Adrenal gland (tissue), 12 donors: ENCODE measurements around the gene IGF2R. TPM values are rescaled to one million over a fixed set of nuclear protein-coding genes. Genes with fewer than 3 reads are reported as not detected.

Experiments used
- DNase-seq, 7 donors: peaks; one replicate each; pipeline ENCODE4 v3.0.0-alpha.2; 2019 to 2020
- H3K27ac ChIP-seq, 5 donors: fragments of 200-600 bp; sonication (generic) in 4 of 5; 1 replicate in 3 of 5; 2 replicates in 2 of 5; pipeline versions ENCODE4 v1.5.1 to v1.8.0; 2016 to 2020; ENCODE audit warnings: mild to moderate bottlenecking in 1 of 5
- H3K27me3 ChIP-seq: fragments of 200-600 bp; 2 replicates; pipeline ENCODE4 v1.8.0; 2021
- H3K36me3 ChIP-seq, 2 donors: fragments of 200-600 bp; replicated peaks in 1 of 2; 1 replicate in 1 of 2; 2 replicates in 1 of 2; pipeline versions ENCODE4 v1.5.1 to v1.8.0; 2018 to 2022
- H3K4me1 ChIP-seq, 2 donors: fragments of 200-600 bp; replicated peaks in 1 of 2; 1 replicate in 1 of 2; 2 replicates in 1 of 2; pipeline versions ENCODE4 v1.5.1 to v1.8.0; 2018 to 2021
- H3K4me3 ChIP-seq, 4 donors: fragments of 200-600 bp; sonication (generic) in 3 of 4; one replicate each; pipeline ENCODE4 v1.5.1; 2016 to 2018
- H3K9me3 ChIP-seq, 3 donors: fragments of 200-600 bp; sonication (generic) in 1 of 3; replicated peaks in 1 of 3; 1 replicate in 2 of 3; 2 replicates in 1 of 3; pipeline versions ENCODE4 v1.5.1 to v1.8.0; 2016 to 2021
- POLR2A ChIP-seq, 2 donors: fragments of 450-650 bp; IDR thresholded peaks; one replicate each; pipeline ENCODE4 v1.6.1; 2017; ENCODE audit warnings: antibody characterized with exemption in 2 of 2, mild to moderate bottlenecking in 2 of 2, moderate library complexity in 1 of 2
- WGBS, 4 donors: extraction: QIAGEN DNeasy Blood & Tissue Kit in 2 of 4; methylation state at CpG; one replicate each; pipeline versions ENCODE4 v1.1.5 to v1.1.7; 2013 to 2017; 5-methylcytosine and 5-hydroxymethylcytosine counted together
- intact Hi-C, 2 donors: fragments of 100-400 bp; cut with DNase I; formaldehyde crosslinking; loops; one replicate each; pipeline versions ENCODE4 v1.14.1 to v1.15.0; 2022 to 2023
- polyA plus RNA-seq, 3 donors: library from polyadenylated mRNA; stranded (reverse); fragments of 200-250 nt in 2 of 3; fragments of 350-450 nt in 1 of 3; fragmentation: Illumina TruSeq in 1 of 3; extraction: RNeasy Lipid Tissue Mini Kit (QIAGEN cat#74804) in 1 of 3; gene quantifications; one replicate each; pipeline ENCODE4 v1.2.3, GENCODE V29; 2013 to 2014
- total RNA-seq, 9 donors: library from RNA; depleted of rRNA in 4 of 9; stranded (reverse); fragments of >200 nt in 4 of 9; fragments of 120-200 nt in 1 of 9; fragmentation: NEBNext Ultra II Directional in 1 of 9; extraction: Animal tissue kit (Norgen Biotek cat#: 25700) in 1 of 9; gene quantifications; one replicate each; pipeline versions ENCODE4 v1.1.0 to v1.2.4, GENCODE V29; 2013 to 2023
- TF ChIP-seq, protein P1 (sequence below), 6 experiments: fragments of 450-650 bp in 4 of 6; fragments of 200-600 bp in 2 of 6; sonication (generic) in 1 of 6; IDR thresholded peaks; 1 replicate in 5 of 6; 2 replicates in 1 of 6; pipeline versions ENCODE4 v1.5.1 to v1.8.0; 2016 to 2021; ENCODE audit warnings: antibody characterized with exemption in 6 of 6, mild to moderate bottlenecking in 2 of 6, moderate library complexity in 1 of 6
- donor health status: healthy with polysubstance abuse.
- donor health status: Bipolar disorder and iron deficiency.
- donor health status: DM: yes; HTN: yes; CAD: no.
- donor health status: DM: no; HTN: no; CAD: no.
- donor health status: DM: no; HTN: no; CAD: no.
- donor health status: DM: yes; HTN: yes; CAD: no.

Gene IGF2R
- total and polyA plus RNA-seq, 12 donors: 17.1 to 154 (median 89.8) TPM

DNA sequence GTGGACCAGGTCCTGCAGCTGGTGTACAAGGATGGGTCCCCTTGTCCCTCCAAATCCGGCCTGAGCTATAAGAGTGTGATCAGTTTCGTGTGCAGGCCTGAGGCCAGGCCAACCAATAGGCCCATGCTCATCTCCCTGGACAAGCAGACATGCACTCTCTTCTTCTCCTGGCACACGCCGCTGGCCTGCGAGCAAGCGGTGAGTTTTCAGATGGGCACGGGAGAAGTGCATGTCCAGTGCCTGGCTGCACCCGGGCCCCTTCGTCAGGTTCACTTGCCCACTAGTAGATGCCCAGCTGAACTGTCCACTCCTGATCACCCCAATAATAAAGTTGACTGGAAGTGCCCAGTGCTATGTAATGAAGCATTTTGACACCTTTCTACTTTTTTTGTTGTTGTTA is 104.4 kb downstream of the IGF2R start:
- TF ChIP-seq, protein P1, sequence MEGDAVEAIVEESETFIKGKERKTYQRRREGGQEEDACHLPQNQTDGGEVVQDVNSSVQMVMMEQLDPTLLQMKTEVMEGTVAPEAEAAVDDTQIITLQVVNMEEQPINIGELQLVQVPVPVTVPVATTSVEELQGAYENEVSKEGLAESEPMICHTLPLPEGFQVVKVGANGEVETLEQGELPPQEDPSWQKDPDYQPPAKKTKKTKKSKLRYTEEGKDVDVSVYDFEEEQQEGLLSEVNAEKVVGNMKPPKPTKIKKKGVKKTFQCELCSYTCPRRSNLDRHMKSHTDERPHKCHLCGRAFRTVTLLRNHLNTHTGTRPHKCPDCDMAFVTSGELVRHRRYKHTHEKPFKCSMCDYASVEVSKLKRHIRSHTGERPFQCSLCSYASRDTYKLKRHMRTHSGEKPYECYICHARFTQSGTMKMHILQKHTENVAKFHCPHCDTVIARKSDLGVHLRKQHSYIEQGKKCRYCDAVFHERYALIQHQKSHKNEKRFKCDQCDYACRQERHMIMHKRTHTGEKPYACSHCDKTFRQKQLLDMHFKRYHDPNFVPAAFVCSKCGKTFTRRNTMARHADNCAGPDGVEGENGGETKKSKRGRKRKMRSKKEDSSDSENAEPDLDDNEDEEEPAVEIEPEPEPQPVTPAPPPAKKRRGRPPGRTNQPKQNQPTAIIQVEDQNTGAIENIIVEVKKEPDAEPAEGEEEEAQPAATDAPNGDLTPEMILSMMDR (IDR thresholded peaks at IDR 0.05): no peak
- no peak for TF ChIP-seq POLR2A (IDR thresholded peaks at IDR 0.05)
- intact Hi-C loops: loop anchor here in 1 of 2 donors (10.0 kb wide), 1 partner anchor 208 kb away; no protein-coding TSS in a partner anchor
- 90 to 96% (median 92%) methylated on average over 3 to 9 of the region's 9 CpGs for WGBS, 4 donors
- Histone ChIP-seq H3K36me3 (peaks cover 0 to 92% of the 10 kb centered on the region in 2 donors), H3K27ac (no peak overlapping the region), H3K27me3 (no peaks in the 10 kb centered on the region), H3K4me3 (no peak overlapping the region), H3K9me3 (no peaks in the 10 kb centered on the region), H3K4me1 (no peaks in the 10 kb centered on the region)
- no peak for DNase-seq

DNA sequence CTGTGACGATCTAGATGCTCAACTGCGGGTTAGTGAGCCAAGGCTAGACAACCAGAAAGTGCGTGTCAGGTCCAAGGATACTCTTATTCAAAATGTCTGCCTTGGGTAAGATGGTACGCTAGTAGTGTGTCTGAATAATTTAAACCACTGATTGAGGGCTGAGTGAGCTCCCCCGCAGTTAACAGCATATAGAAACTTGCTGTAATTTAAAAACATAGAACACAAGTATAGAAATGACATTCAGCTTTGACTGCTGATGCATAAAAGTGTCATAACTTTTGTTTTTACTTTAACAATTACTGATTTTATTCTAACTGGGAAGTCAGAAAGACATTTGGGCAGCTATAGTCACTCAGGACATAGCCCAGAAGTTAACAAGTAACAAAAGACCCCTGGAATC is 107.1 kb downstream of the IGF2R start:
- DNase-seq: no peak
- no peak for TF ChIP-seq POLR2A (IDR thresholded peaks at IDR 0.05)
- TF ChIP-seq, protein P1 (IDR thresholded peaks at IDR 0.05): no peak
- intact Hi-C loops: loop anchor here in 1 of 2 donors (10.0 kb wide), 1 partner anchor 211 kb away; no protein-coding TSS in a partner anchor
- H3K4me3 ChIP-seq: no peak overlapping the region
- H3K4me1 ChIP-seq: no peaks in the 10 kb centered on the region
- H3K27me3 ChIP-seq: no peaks in the 10 kb centered on the region
- peaks cover 0 to 91% of the 10 kb centered on the region in 2 donors for H3K36me3 ChIP-seq
- no peaks in the 10 kb centered on the region for H3K9me3 ChIP-seq
- 92 to 95% (median 94%) methylated on average over 5 of the region's 5 CpGs for WGBS, 4 donors
- H3K27ac ChIP-seq: no peak overlapping the region

DNA sequence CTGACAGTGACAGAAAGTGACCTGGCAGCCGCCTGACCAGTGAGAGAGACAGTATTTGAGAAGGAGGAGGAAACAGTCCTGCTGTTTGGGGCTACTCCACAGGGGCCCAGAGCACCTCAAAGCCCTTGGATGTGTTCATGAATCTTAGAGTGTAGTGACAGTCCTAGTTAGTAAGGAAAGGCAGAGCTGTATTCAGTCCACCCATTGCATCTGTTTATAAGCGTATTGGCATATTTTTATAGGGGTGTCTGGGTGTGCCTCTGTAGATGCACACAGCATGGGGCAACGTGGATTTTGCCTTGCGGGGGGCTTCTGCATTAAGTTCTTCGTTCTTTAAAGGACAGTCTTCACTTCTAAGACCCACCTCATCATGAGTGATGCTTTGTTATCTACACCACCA is 108.1 kb downstream of the IGF2R start:
- DNase-seq: no peak
- peaks cover 0 to 90% of the 10 kb centered on the region in 2 donors for H3K36me3 ChIP-seq
- H3K9me3 ChIP-seq: no peaks in the 10 kb centered on the region
- TF ChIP-seq, protein P1 (IDR thresholded peaks at IDR 0.05): no peak
- no peak overlapping the region for H3K4me3 ChIP-seq
- 86 to 93% (median 89%) methylated on average over 5 of the region's 5 CpGs for WGBS, 4 donors
- H3K27ac ChIP-seq: no peak overlapping the region
- H3K4me1 ChIP-seq: no peaks in the 10 kb centered on the region
- intact Hi-C loops: loop anchor here in 1 of 2 donors (10.0 kb wide), 1 partner anchor 212 kb away; no protein-coding TSS in a partner anchor
- no peaks in the 10 kb centered on the region for H3K27me3 ChIP-seq

DNA sequence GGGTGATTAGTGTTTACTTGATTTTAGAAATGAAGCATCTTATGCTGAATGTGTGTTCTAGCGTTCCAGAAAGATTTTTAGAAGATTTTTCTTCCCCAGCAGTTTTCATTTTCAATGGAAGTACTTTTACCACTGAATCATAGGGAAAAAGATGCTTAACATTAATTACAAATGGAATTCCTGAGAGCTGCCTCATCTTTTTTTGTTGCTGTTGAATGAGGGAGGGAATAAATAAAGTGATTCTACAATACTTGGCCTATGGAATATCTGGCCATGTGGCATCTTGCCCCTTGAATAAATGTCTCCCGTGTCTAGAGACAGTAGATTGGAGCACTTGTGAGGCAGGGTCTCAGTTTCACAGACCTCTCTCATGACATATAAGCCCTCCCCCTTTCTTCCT is 108.6 kb downstream of the IGF2R start:
- intact Hi-C loops: loop anchor here in 1 of 2 donors (10.0 kb wide), 1 partner anchor 213 kb away; no protein-coding TSS in a partner anchor
- WGBS, 4 donors: 80 to 91% (median 88%) methylated on average over 2 of the region's 2 CpGs

More for the DNA sequence above, 108.6 kb downstream of the IGF2R start:
- Histone ChIP-seq H3K4me1 (no peaks in the 10 kb centered on the region), H3K4me3 (no peak overlapping the region), H3K9me3 (no peaks in the 10 kb centered on the region), H3K36me3 (peaks cover 0 to 89% of the 10 kb centered on the region in 2 donors), H3K27me3 (no peaks in the 10 kb centered on the region), H3K27ac (no peak overlapping the region)
- no peak for DNase-seq
- no peak for TF ChIP-seq POLR2A (IDR thresholded peaks at IDR 0.05)
- TF ChIP-seq, protein P1 (IDR thresholded peaks at IDR 0.05): no peak
